HG03060 (cell line): Measurements from ENCODE around the gene ADK.

ENCODE experiments used
- ATAC-seq: cut with Tn5 transposase; IDR thresholded peaks from one replicate; pipeline ENCODE4 v1.9.1; 2021; ENCODE audit warnings: low read depth, moderate number of reproducible peaks; ENCODE audit not compliant: unreplicated experiment

ADK gene

DNA sequence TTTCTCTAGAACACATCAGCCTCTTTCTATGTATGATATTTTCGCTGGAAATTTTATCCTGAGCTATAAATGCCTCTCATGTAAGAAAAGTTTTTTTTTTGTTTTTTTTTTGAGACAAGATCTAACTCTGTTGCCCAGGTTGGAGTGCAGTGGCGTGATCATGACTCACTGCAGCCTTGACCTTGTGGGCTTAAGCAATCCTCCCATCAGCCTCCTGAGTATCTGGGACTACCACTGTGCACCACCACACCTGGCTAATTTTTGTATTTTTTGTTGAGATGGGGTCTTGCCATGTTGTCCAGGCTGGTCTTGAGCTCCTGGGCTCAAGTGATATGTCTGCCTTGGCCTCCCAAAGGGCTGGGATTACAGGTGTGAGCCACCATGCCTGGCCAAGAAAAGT lies 80.4 kb downstream of the ADK start:
- no peak for ATAC-seq

DNA sequence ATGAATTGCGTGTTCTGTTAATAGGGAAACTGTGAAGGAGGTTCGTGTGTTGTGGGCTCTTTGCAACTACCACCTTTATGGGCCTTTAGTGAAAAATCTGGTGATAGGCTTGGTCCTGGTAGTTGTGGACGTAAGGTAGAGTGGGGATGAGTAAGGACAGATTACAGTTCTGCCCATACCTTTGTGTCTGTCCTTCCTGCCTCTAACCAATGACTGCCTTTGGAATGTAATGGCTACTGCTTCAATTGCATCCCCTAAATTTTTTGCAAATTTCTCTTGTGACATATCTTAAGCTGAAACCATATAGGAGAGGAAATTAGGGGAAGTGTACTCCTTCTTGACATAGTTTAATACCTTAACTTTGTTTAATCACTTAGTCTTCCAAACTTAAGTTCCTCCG lies 82.3 kb downstream of the ADK start:
- ATAC-seq: no peak

DNA sequence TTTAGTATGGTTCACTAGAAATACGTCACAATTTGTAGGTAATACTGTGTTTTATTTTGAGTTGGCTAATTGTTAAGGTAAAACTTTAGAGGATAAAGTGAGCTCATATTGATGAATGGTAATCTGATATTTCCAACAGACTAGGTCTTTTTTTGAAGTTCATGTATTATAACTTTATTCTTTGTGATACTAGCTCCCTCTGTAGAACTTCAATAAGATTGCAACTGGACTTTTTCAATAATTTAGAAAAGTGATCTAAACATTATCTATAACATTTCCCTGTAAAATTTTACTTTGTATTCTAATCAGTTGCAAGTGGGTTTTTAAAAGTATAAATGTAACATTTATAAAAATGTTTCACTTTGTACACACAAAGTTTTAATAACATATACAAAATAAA lies 83.5 kb downstream of the ADK start:
- no peak for ATAC-seq

DNA sequence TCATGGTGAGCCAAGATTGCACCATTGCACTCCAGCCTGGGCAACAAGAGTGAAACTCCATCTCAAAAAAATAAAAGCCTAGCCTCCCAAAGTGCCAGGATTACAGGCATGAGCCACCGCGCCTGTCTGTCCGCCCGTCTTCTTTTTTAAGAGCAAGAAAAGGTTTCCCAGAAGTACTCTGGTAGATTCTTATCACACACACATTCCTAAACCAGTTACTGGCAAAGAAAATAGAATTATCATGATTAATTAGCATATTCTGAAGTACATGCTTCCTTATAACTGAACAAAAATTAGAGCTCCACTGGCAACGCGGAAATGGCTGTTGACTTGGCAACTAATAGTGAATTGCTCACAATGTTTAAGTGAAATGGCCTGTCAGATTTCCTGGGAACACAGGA lies 87.0 kb downstream of the ADK start:
- ATAC-seq: no peak

DNA sequence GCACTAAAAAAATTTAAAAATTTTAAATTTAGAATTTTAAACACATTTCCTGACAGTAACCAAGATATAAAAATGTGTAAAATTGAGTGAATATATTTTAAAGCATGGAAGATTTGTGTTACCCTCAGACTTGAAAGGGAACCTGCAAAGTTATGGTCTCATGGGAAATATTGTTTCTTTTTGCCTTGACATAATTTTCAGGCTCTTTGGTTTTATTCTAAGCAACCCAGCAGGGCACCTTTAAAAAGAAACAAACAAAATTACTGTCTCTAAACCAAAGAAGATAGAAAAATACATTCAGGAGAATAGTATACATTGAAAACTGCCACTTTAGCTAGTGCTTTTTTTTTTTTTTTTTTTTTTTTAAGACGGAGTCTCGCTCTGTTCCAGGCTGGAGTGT lies 87.5 kb downstream of the ADK start:
- no peak for ATAC-seq

DNA sequence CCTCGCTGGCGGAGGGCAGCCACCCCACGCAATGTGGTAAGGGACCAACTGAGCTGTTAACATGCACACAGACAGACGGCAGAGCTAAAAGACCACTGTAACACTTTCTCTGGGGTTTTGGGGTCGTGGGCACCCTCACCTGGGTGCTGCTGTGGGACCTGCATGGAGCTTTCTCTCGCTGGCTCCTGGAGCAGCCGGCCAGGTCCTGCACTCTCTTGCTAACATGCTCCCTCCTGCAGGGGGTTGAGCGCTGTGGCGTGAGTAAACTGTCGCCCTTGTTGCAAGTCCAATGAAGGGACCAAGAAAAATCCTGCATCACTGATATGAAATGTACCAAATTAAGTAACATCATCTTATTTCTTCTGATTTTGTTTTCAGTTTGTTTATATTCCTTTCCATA lies 92.0 kb downstream of the ADK start:
- ATAC-seq: no peak

DNA sequence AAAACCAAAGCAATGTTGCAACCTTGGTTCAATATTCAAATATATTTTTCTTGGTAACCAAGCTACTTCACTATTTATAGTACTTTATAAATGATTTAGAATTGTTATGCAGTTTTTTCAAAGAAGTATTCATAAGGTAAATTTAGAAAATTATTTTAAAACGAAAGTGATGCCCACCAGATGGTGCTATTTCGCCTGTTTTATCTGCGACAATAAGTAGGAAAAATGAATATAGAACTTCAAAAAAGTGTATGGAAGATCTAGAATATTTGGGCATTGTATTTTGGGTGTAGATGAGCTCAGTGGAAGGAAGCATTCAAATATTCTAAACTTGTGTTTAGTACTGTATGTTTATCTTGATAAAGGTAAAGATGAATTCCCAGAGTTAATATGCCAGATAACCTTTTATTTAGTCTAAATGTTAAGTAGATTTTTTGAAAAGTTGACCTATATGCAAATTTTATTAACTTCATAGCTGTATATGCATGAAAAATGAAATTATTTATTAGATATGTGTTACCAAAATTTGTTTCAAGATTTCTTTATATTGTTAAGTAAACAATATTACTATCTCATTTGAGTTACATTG lies 93.2 kb downstream of the ADK start:
- ATAC-seq: no peak

DNA sequence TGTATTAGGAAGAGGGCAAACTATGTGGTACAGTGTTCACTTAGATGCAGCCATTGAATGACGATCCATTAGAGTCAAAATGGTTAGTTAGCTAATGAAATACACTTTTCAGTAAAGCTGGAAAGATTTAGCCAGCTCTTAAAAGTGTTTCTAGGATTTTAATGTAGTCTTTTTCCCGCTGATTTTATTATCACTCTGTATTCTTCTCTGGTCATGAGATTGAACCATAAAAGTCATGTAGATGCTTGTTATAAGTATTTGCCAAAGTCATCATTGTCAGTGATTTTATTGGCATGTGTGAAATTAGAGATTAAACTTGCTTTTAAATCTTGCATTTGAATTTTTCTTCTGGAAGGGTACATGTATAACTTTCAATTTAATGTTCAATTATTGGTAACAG lies 93.8 kb downstream of the ADK start:
- no peak for ATAC-seq

DNA sequence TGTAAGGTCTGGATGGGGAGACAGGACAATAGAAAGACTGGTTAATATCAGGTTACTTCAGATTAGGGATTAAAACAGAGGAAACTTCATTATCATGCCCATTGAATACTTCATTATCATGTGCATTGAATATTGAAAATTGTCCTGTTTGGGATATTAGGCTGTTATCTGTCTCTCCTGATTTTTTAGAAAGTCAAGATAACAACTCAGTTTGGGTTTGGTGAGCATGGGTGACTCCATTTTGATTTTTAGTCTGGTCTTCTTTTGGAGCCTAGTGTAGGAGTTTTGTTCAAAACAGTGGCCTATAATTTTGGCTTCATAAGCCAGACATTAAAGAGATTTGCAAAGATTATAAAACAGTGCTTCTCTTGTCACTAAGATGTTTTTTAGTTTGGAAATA lies 95.5 kb downstream of the ADK start:
- no peak for ATAC-seq

DNA sequence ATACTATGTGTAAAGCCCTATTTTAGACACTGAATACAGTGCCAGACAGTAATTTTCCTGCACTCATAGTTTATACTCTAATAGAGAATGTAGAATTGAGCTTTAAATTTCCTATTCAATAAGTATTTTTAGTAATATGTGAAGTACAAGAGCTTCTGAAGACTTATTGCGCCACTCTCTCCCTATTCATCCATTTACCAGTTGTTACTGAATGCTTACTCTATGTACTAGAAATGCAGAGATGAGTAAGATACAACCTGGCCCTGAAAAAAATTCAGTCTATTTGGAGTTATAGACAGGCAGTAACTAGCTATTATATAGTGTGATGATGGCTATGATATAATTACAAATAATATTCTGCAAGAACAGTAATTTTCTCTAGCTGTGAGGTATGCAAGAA lies 98.8 kb downstream of the ADK start:
- ATAC-seq: no peak

DNA sequence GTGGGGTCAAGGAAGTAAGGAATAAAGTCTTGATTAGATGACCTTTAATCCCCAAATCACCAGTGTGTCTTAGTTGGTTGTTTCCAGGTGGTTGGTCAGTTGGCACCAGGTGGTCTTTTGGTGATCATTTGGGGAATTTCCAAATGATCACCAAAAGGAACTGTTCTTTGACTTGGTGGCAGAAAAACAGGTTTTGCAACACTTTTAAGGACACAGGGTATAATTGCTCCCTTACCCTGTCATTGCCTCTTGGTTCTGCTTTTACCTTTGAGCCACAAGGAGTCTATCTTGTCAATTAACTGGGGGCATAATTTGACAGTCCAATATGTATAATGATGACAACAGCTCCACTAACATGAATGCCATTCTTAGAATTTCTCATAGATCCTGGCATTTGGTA lies 104.2 kb downstream of the ADK start:
- ATAC-seq: no peak

DNA sequence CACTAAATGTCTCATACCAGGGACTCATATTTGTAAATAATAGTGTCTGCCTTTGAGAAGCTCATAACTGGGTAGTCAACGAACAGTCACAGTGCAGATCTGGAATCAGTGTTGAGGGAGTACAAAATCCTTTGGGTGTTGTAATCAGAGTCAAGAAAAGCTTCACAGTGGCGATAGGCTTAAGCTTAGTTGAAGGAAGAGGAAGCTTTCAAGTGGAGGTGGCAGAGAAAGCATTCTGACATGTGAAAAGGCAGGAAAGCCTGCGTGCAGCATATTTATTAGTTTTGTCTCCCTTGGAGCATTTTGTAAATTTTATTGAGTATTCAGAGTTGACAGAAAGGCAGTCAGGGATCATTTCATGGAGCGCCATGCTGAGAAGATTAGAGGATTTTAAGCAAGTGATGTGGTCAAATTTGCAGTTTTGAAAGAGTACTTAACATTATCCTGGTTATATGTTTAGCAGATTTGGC lies 104.9 kb downstream of the ADK start:
- ATAC-seq: no peak

DNA sequence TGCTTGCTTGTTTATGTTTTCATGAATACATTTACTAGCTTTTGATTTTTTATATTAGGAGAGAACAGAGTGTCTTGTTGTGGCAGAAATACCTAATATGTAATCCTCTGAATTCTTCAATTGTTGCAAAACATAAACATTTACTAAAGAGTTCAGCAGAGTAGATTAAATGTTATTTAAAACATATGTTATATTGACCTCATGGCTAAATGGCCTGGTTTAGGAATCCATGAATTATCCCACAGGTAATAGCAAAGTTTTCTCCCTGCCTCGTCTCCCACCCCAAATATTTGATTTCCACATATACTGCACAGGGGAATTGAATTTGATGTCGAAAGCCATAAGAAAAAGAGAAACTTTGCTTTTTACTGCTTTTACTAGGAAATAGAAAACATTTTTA lies 111.8 kb downstream of the ADK start:
- no peak for ATAC-seq

DNA sequence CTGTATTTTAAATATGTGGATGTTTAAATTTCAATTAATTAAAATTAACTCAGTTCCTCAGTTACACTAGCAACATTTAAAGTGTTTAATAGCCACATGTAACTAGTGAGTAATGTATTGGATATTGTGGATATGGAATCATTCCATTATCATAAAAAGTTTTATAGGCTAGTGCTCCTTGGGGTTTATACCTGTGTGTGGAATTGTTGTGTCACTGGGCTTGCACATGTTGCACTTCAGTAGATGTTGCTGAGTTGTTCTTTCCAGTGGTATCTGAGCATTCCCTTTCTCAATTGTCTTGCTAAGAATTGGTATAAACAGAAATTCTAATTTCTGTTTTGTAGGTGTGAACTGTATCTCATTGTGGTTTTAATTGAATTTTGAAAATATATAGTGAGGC lies 113.0 kb downstream of the ADK start:
- ATAC-seq: no peak

DNA sequence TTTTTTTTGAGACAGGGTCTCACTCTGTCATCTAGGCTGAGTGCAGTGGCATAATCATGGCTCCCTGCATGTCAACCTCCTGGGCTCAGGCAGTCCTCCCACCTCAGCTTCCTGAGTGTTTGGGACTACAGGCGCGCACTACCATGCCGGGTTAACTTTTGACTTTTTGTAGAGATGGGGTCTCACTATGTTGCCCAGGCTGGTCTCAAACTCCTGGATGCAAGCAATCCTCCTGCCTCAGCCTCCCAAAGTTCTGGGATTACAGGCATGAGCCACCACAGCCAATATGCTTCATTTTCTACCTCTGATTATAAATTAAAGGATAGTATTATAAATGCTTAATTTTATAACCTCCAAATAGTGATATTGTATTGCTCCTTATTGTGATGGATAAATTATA lies 121.3 kb downstream of the ADK start:
- no peak for ATAC-seq

DNA sequence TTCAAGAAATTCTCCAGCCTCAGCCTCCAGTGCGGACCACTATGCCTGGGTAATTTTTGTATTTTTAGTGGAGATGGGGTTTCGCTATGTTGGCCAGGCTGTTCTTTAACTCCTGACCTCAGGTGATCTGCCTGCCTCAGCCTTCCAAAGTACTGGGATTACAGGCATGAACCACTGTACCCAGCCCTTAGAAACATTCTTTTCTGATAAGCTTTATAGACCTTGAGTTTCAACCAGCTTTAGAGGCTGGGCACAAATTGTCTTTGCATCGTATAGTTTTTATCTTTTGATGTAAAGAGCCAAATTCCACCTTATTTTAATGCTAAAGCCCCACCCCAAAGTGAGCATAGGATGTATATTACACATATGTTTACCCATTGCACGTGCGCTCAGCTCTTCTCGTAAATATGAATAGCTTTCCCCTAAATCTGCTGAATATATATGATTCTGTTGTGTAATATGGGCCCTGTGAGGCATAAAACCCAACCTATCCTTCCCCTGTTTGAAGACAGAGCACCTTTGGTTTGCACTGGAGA lies 124.8 kb downstream of the ADK start:
- ATAC-seq: no peak

DNA sequence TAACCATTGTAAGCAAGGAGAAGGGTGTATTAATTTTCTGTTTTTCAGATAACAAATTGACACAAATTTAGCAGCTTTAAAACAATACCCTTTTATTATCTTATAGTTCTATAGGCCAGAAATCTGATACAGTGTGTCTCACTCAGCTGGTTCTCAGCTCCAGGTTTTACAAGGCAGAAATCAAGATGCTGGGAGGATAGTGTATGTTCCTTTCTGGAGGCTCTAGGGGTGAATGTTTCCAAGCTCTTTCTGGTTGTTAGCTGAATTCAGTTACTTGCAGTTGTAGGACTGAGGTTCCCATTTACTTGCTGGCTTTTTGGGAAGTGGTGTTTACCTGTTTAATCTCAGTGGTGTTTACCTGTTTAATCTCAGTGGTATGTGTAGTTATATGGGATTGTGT lies 125.4 kb downstream of the ADK start:
- no peak for ATAC-seq

DNA sequence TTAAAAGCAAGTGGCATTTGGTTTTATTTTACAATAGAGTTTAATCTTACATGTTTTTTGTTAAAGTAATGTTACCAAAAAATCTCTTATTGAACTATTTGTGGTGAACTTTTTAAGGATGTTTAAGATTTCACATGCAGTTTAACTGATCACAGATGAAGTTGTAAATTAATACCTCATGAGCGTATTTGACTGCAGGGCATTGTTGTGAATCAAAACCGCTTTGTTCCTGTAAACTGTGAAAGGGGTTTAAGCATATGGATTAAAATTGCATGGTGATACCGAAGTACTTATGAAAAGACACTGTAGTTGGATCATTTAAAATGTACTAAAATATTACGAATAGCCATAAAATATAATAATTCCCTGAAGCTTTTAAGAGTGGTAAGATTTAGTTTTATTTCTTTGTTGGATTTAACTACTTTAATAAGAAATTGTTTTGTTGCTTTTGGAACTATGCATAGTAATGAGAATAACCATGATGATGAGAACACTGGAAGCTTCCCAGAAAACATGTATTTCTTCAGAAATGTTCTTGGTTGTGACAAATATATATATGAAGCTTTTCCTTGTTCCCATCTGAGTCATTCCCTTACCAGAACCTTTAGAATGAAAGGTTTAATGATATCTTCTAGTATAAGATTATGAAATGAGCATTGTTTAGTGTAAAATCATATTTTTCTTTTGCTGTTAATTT lies 131.3 kb downstream of the ADK start:
- no peak for ATAC-seq

DNA sequence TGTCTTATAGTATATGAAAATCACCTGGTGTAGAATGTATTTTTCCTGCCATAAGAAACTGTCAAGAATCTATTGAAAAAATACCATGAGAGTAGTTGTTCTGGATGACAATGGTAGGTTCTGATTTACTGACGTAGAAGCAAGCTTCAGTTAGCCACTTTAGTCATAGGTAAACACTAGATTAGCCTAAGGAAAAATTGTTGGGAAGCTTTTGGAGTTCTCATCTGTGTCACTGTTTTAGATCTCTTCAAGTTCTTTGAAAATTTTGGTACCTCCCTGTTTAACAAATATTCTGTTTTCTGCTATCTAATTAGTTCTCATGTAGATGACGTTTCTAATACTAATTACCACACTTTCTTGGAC lies 131.8 kb downstream of the ADK start:
- no peak for ATAC-seq

DNA sequence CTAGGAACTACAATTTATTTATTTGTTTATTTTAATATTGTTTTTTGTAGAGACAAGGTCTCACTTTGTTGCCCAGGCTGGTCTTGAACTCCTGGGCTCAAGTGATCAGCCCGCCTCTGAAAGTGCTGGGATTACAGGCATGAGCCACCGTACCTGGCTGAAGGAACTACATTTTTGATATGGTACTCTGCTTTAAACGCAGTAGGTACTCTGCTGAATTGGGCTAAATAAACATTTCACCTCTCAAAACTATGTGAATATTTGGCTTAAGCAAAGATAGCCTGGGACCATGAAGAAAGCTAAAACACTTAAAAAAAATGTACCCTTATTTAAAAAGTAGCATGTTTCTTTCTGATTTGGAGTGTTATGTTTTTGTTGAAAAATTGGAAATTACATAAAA lies 138.2 kb downstream of the ADK start:
- ATAC-seq: no peak

DNA sequence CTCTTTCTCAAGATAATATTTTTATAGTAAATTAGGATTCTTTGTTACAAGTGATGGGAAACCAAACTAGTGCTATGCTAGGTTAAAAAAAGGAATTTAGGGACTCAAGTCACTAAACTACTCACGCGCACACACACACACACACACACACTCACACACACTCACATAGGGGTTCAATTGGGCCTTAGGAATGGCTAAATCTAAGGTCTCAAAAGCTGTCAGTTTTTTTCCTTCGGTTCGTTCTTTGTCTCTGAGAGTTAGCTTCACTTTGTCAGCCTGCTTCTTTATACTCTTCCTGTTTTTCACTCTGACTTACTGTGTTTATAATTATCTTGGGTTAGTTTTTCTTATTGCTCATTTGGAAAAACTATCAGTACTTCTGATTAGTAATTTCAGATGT lies 138.9 kb downstream of the ADK start:
- no peak for ATAC-seq

DNA sequence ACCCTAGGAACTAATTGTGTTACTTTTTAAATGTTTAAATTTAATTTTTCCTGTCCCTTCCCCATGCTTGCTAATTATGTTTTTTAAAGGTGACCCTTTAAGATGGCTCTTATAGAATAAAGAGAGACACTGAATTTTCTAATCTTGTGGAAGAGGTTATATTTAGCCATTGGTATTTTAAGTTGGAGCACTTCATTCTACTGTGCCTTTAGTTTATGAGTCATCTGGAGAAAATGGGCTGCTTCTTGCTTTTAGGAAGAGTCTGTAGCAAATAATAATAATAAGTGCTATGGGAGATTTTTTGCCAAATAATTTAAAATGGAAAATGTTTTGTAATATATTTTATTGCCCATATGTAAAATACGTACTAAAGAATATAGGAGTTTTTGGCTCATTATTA lies 139.7 kb downstream of the ADK start:
- no peak for ATAC-seq
